A549 (cell line): ENCODE data around the gene HOXB5.
A peak's percentile ranks its signal among the peaks of the same experiment; 100 is the strongest.

Experiments
- BHLHE40 ChIP-seq: IDR thresholded peaks from 2 replicates; pipeline ENCODE4 v1.6.1; 2012; ENCODE audit warnings: low read depth, low read length, inconsistent platforms
- EP300 ChIP-seq, 2 experiments: fragments of >200 bp; sonication (Bioruptor Twin); formaldehyde crosslinking; IDR thresholded peaks; 2 replicates in 1 of 2; 3 replicates in 1 of 2; pipeline ENCODE4 v1.6.1; 2016 to 2017
- MAZ ChIP-seq: fragments of 150-350 bp; IDR thresholded peaks from 2 replicates; pipeline ENCODE4 v1.6.1; 2014; ENCODE audit warnings: antibody characterized with exemption, low read depth, low read length, borderline replicate concordance
- NPAS2 ChIP-seq: fragments of 250-450 bp; sonication (Bioruptor Pico); IDR thresholded peaks from 2 replicates; pipeline ENCODE4 v1.8.0; 2022; ENCODE audit warnings: mild to moderate bottlenecking, moderate library complexity, borderline replicate concordance
- TF ChIP-seq, protein P1 (sequence below): fragments of >200 bp; sonication (Bioruptor Twin); formaldehyde crosslinking; IDR thresholded peaks from 3 replicates; pipeline ENCODE4 v1.5.1; 2016

DNA sequence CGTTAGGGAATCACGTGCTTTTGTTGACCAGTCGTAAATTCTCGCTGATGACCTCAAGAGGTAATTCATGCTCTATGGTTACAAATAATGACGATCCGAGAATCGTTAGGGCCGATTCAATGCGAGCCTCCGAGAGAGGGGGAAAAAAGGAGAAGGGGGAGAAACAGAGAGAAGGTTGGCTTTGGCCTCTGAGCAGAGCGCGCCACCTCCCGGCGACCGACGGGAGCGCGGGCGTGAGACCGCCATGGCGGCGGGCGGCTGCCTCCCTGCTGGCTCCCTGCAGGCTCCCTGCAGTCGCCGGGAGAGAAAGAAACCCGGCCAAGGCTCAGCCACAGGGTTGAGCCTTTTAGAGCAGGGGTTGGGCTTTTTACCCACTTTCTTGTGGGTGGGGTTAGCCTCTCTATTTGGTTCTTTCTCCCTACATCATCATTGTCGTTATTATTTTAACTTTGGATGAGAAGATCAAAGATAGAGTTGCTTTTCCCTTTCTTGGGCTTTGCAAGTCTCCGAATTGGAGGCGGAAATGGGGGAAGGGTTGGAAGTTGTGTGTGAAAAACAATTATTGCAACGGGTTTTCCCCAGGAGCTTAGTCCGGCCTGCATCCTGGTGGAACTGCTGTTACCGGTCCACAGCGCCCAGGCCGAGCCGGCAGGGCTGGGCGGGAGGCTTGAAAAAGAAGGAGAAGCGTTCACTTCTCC is 410 bp upstream of the HOXB5 start:
- TF ChIP-seq EP300 (IDR thresholded peaks at IDR 0.05) (no peak), MAZ (0 out of 2 replicates have a peak, but pooled peaks have one; percentile 27), NPAS2 (CRISPR knock-in tag) (no peak), BHLHE40 (no peak)
- TF ChIP-seq, protein P1, sequence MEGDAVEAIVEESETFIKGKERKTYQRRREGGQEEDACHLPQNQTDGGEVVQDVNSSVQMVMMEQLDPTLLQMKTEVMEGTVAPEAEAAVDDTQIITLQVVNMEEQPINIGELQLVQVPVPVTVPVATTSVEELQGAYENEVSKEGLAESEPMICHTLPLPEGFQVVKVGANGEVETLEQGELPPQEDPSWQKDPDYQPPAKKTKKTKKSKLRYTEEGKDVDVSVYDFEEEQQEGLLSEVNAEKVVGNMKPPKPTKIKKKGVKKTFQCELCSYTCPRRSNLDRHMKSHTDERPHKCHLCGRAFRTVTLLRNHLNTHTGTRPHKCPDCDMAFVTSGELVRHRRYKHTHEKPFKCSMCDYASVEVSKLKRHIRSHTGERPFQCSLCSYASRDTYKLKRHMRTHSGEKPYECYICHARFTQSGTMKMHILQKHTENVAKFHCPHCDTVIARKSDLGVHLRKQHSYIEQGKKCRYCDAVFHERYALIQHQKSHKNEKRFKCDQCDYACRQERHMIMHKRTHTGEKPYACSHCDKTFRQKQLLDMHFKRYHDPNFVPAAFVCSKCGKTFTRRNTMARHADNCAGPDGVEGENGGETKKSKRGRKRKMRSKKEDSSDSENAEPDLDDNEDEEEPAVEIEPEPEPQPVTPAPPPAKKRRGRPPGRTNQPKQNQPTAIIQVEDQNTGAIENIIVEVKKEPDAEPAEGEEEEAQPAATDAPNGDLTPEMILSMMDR = peak; percentile 99
